Hematopoietic multipotent progenitor cell treated with erythropoietin and hydrocortisone succinate and interleukin-3 and kit ligand, for 4 days (in vitro differentiated cells): ENCODE measurements around the gene CHN2.
A peak's percentile ranks its signal among the peaks of the same experiment; 100 is the strongest.

Experiments used
- DNase-seq: peaks from one replicate; pipeline ENCODE4 v3.0.0-alpha.2; 2015

The CHN2 gene

GRCh38 chr7:29229066-29229465 lies 34.5 kb downstream of the CHN2 start:
- no peak for DNase-seq

- DNase-seq: no peak
Measured at GRCh38 chr7:29229946-29230345, 35.4 kb downstream of the CHN2 start.

DNA sequence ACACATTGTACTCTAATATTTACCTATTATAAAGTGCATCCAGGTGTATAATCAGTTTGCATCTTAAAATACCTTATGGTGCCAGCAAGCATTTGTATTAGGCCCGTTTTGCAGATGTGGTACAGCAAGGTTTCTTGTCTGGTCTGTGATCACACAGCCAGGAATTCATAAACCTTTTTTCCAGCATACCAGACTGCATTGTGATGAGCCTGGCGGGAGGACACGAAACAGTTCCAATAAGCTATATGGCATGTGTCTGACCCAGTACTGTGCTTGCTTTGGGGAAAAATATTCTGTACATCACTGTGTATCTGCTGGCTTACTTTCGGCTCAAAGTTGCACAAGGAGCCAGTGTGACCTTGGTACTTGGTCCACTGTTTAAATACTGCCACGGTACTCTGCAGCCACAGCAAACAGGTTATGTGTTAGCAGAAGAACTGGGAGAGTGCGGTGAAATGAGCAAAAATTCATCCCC lies 36.3 kb downstream of the CHN2 start:
- no peak for DNase-seq

DNA sequence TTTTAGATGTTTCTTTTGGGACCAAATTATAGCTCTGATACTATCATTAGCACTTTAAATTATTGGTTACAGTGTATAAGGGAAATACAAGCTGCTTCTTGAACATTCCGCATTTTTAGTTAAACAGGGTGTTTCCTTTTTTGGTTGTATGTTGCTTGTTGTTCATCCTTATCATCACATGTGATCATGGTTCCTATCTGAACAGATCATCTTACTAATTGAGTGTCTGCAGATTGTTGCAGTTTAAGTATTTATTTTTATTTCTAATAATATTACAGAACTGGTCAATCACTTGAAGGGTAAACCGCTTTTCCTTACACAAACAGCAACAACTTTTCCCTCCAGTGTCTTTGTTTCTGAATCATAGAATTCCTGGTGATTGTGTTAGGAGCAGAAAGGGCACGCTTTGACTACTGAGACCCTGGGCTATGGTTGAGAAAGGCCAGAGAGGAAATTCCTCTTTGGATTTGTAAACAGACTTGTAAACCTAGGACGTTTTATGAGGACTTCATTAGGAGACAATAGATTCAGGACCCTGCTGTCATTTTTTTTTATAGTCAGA lies 37.2 kb downstream of the CHN2 start:
- DNase-seq: no peak

- no peak for DNase-seq
Measured at GRCh38 chr7:29234438-29234837, 39.9 kb downstream of the CHN2 start.

GRCh38 chr7:29236071-29236580 lies 41.6 kb downstream of the CHN2 start:
- no peak for DNase-seq

DNA sequence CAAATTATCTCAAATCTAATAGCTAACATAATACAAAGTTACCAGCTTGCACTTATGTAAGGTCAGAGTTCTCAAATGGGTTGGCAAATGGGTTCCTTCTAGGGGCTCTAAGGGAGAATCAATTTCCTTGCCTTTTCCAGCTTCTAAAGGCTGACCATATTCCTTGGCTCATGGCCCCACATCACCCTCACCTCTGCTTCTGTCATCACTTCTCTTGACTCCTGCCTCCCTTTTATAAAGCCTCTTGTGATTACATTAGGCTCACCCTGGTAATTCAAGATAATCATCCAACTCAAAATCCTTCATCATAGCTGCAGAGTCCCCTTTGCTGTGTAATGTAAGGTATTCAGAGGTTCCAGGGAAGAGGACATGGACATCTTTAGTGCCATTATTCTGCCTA lies 42.1 kb downstream of the CHN2 start:
- no peak for DNase-seq

DNA sequence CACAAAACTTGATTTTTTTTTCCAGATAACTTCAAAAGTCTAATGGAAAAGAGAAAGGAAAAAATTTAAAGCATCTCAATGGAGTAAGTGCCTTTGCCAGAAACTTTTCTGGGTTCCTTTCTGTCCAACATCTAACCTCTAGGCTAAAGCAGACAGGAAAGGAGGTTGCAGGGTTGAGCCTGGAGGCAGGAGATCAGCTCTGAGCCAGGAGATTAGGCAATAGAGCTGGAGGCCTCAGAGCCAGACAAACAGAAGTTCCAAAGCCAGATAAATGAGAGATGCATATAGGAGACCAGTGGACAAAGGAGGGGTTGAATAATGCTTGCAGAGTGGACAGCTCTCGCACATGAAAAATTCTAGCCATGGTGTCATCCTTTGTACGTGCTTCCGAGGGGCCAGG lies 42.9 kb downstream of the CHN2 start:
- DNase-seq: peak; percentile 17

DNA sequence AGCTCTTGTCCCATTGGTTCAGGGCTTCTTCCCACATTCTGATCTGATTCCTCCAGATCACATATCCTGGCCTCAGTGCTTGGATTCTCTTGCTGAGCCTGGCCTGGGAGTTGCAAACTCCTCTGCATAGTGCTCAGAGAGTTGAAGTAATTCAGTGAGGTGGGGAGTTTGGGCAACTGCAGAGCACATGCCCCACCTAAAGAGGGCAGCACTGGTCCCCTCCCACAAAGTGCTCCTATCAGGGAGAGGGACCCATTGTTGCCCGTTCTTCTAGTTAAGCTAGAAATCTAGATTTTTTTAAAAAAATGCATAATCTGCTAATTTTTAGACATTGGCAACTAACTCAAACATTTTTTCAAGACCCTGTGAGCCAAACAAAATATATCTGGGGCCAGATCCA lies 45.1 kb downstream of the CHN2 start:
- peak; percentile 69 for DNase-seq

- DNase-seq: no peak
Measured at GRCh38 chr7:29242265-29242664, 47.7 kb downstream of the CHN2 start.

GRCh38 chr7:29243910-29244655 lies 49.5 kb downstream of the CHN2 start:
- peak; percentile 49 for DNase-seq

- DNase-seq: peak; percentile 34
Measured at GRCh38 chr7:29247224-29247962, 52.8 kb downstream of the CHN2 start.

DNA sequence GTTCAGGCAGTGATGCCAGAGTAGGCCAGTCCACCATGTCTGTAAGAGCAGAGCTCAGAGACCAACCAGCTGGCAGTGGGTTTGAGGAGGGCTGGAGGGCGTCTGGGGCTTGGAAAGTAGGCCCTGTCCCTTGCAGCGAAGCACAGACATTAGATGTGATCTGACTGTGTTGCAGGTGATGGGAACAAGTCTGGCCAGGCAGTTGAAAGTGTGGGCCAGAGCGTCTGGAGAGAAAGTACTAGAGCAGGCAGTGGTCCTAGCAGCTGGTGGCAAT lies 53.3 kb downstream of the CHN2 start:
- no peak for DNase-seq

DNA sequence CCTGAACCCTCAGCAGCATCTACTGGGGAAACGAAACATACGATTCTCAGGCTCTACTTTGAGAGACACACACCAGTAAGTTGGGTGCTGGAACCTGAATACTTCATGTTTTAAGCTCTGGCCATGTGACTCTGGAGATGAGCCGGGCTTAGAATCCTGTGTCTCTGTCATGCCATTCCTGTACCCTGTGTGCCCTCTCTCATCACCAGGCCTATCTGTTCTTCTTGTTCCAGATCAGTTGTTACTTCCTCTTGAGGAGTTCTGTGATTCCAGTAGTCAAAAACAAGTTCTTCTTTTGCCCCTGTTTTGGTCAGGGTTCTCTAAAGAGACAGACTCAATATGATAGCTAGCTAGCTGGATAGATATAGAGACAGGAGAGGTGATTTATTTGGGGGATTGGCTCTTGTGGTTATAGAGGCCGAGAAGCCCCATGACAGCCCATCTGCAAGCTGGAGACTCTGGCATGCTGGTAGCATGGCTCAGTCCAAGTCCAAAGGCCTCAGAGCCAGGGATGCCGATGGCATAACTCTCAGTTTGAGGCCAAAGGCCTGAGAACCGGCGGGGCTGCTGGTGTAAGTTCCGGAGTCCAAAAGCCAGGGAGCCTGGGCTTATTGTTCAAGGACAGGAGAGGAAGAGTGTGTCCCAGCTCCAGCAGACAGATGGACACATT lies 54.3 kb downstream of the CHN2 start:
- peak; percentile 33 for DNase-seq

DNA sequence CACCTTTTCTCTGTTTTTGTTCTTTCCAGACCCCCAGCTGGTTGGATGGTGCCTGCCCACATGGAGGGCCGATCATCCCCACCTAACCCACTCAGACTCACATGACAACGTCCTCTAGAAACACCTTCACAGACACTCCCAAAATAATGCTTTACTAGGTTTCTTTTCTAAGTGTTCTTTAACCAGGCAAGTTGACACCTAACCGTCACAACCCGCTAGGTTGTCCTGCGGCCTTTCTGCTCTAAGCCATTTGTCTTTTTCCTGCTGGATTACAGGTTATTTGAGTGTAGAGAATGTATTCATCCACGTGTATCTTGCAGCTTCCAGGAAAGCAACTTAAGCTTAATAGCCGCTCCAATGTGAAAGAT lies 54.8 kb downstream of the CHN2 start:
- no peak for DNase-seq

- DNase-seq: no peak
Measured at GRCh38 chr7:29249860-29250259, 55.3 kb downstream of the CHN2 start.

- DNase-seq: no peak
Measured at GRCh38 chr7:29253225-29253624, 58.6 kb downstream of the CHN2 start.

DNA sequence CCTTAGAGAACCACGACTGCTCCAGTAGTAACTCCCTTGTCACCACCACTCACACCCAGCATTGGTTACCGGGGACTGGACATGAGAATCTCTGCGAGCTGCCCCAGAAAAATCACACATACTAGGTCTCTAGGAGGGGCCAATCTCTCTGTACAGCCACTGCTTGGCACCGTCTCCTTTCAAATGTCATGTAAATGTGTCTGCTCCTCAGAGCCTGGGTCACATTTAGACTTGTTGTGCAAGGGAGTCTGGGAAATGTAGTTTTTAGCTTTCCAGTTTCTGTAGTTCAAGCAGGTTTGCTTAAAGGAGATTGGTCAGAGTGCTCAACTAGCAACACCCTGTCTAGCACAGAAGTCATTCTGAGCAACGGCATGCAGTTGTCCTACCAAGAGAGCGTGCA lies 60.0 kb downstream of the CHN2 start:
- peak; percentile 52 for DNase-seq

DNA sequence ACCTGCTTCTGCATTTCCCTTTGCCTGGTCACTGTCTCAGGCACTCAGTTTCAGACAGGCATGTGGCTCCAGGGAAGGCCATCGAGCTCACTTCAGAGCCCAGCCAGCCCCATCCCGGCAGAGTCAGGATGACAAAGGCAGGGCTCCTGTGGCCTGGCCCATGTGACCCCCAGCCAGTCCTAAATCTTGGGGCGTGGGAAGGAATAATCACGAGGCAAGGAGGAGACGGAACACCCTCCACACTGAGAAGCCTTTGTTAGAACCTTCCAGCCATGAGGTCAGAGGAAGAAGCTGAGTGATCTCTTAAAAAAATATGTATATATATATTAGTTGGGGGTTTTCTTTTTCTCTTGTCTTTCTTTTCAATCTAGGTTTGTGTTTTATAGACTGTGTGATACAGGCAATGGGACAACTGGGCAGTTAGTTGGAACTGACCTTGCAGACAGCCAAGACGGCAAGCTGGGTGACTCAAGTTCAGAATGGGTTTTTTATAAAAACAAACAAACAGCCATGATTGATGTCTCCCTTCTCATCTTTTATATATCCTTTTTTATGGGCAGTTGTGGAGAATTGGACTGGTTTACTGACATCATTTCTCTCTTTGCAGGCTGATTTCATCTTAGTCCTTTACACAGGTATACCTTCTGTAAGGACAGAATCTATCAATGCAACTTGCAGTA lies 60.8 kb downstream of the CHN2 start:
- DNase-seq: no peak

DNA sequence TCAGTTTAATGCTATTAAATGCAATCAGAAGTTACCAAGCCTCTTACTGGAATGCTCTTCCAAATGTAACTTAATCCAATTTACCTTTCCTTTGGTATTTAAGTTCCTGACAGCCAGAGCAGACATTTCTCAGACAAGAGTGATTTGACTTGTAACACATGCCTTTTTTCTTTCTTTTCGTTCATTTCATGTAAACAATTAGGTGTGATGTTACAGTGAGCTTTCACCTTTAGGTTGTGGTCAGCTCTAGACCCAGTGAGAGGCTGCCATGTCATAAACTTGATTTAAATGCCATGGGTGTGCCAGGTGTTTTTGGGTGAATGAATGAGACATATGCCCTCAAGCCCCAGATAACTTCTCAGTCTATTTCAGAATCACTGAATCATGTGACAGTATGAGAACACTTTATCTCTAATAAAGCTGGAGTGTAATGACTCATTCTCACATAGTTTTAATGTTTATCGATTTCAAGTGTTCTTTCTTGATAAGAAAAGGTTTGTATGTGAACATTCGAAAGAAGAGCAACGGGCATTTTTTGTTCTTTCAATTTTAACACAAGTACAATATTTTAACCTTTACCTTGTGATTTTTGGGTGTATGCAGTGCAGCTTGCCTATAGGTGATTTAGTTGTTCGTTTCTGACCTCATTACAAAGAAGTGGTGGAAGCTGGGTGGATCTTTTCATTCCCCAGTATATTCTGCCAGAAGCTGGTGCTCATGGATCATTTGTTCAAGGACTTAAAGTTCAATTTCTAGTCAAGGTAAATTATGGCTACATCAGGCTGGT lies 61.5 kb downstream of the CHN2 start:
- DNase-seq: peak; percentile 76

DNA sequence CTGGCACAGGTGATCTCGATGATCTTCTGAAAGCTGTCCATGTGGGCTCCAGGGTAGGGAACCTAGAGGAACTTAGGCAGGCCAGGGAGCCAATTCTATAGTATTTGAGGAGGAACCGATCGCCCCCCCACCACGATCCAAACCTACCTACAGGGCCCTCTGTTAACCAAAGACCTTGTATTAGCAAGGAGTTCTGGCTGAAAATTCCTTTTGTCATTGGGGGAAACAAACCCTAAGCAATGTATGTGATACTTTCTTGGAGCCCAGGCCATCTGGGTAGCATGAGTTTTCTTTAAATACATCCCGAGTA lies 62.1 kb downstream of the CHN2 start:
- no peak for DNase-seq

DNA sequence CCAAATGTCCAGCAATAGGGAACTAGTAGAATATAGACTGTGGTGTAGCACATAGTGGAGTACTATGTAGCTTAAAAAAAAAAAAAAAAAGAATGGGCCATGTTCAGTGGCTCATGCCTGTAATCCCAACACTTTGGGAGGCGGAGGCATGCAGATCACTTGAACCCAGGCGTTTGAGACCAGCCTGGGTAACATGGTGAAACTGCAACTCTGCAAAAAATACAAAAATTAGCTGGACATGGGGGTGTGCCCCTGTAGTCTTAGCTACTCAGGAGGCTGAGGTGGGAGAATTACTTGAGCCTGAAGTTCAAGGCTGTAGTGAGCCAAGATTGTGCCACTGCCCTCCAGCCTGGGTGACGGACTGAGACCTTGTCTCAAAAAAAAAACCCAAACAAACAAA lies 64.4 kb downstream of the CHN2 start:
- DNase-seq: no peak
